Activated CD8-positive, alpha-beta T cell treated with anti-CD3 and anti-CD28 coated beads for 36 hours (primary cell): ENCODE measurements around the gene PHLDA1. TPM values are rescaled to one million over a fixed set of nuclear protein-coding genes. Genes with fewer than 3 reads are reported as not detected.

Experiments
- ATAC-seq: fragments of 200-7000 bp; cut with Tn5 transposase; one replicate; pipeline ENCODE4 v1.10.0; 2021; ENCODE audit warnings: mild to moderate bottlenecking, moderate library complexity
- CTCF ChIA-PET: fragments of 350-600 bp; sonication (Branson Sonifier 250); formaldehyde crosslinking; loops from one replicate; lab custom pipeline; 2021; ENCODE audit warnings: antibody characterized with exemption; lab: Charles Lee
- POLR2A ChIA-PET: fragments of 350-600 bp; sonication (Branson Sonifier 250); formaldehyde crosslinking; loops from one replicate; lab custom pipeline; 2021; ENCODE audit warnings: antibody characterized with exemption; lab: Charles Lee
- DNase-seq: peaks from one replicate; pipeline ENCODE4 v3.0.0-alpha.2; 2020
- H3K27ac Mint-ChIP-seq: one replicate; pipeline ENCODE4 v1.8.0; 2021; ENCODE audit warnings: mild to moderate bottlenecking, mixed read lengths
- H3K27me3 Mint-ChIP-seq: one replicate; pipeline ENCODE4 v1.8.0; 2021; ENCODE audit warnings: mixed read lengths
- H3K36me3 Mint-ChIP-seq: one replicate; pipeline ENCODE4 v1.8.0; 2021; ENCODE audit warnings: low read depth, mixed read lengths
- H3K4me1 Mint-ChIP-seq: one replicate; pipeline ENCODE4 v1.8.0; 2021; ENCODE audit warnings: low read depth, mixed read lengths
- H3K4me3 Mint-ChIP-seq: one replicate; pipeline ENCODE4 v1.8.0; 2021; ENCODE audit warnings: mild to moderate bottlenecking, moderate library complexity, mixed read lengths
- H3K9me3 Mint-ChIP-seq: one replicate; pipeline ENCODE4 v1.8.0; 2021; ENCODE audit warnings: mixed read lengths
- intact Hi-C: fragments of 100-400 bp; cut with micrococcal nuclease; formaldehyde crosslinking; loops from one replicate; pipeline ENCODE4 v1.10.0; 2022
- total RNA-seq, 2 experiments: library from RNA; stranded (reverse); gene quantifications; one replicate each; pipeline ENCODE4 v1.2.3, GENCODE V29; 2021
- TF ChIP-seq, protein P1 (sequence below): fragments of 200-600 bp; IDR thresholded peaks from one replicate; pipeline ENCODE4 v1.8.0; 2022; ENCODE audit warnings: antibody characterized with exemption, mild to moderate bottlenecking

PHLDA1 gene
- total RNA-seq, 2 experiments from 2014 or later: 33.9 to 35.0 TPM

DNA sequence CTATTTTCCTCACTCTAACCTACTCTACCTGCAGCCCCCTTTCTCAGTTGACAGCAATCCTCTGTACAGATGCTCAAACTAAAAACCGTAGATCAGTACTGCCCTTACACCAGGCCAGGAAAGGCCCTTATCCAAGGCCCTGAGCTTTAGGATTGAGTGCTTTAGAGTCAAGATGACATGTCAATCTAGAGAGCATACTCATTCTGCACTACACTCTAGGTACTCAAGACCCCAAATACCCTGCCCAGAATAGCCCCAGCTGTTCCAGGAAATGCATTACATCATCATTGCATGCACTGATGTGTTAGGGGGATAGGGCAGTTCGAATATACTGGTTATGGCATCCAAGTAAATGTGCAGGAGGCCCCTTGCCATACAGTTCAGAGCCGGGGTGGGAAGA is 3.5 kb upstream of the PHLDA1 start:
- ChIA-PET POLR2A (interaction anchor here (1.7 kb wide), 1 partner anchor 15 kb away, joined by 6 read pairs; no protein-coding TSS in a partner anchor), CTCF (interaction anchor here (0.9 to 1.1 kb wide), 2 partner anchors 524 to 551 kb away, joined by 3 read pairs; partner anchors contain the start of gene KRR1)
- H3K27ac Mint-ChIP-seq: peak overlapping the region; percentile 66
- no peaks in the 10 kb centered on the region for H3K9me3 Mint-ChIP-seq
- intact Hi-C loops: loop anchor here (10.0 kb wide), 2 partner anchors 320 to 700 kb away; partner anchors contain the start of genes CAPS2 and GLIPR1L1
- peaks cover 40% of the 10 kb centered on the region for H3K4me1 Mint-ChIP-seq
- DNase-seq (peak; percentile 31), ATAC-seq (no peak)
- H3K36me3 Mint-ChIP-seq: peaks cover 12% of the 10 kb centered on the region
- no peaks in the 10 kb centered on the region for H3K27me3 Mint-ChIP-seq
- no peak overlapping the region for H3K4me3 Mint-ChIP-seq
- TF ChIP-seq, protein P1, sequence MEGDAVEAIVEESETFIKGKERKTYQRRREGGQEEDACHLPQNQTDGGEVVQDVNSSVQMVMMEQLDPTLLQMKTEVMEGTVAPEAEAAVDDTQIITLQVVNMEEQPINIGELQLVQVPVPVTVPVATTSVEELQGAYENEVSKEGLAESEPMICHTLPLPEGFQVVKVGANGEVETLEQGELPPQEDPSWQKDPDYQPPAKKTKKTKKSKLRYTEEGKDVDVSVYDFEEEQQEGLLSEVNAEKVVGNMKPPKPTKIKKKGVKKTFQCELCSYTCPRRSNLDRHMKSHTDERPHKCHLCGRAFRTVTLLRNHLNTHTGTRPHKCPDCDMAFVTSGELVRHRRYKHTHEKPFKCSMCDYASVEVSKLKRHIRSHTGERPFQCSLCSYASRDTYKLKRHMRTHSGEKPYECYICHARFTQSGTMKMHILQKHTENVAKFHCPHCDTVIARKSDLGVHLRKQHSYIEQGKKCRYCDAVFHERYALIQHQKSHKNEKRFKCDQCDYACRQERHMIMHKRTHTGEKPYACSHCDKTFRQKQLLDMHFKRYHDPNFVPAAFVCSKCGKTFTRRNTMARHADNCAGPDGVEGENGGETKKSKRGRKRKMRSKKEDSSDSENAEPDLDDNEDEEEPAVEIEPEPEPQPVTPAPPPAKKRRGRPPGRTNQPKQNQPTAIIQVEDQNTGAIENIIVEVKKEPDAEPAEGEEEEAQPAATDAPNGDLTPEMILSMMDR: no peak

DNA sequence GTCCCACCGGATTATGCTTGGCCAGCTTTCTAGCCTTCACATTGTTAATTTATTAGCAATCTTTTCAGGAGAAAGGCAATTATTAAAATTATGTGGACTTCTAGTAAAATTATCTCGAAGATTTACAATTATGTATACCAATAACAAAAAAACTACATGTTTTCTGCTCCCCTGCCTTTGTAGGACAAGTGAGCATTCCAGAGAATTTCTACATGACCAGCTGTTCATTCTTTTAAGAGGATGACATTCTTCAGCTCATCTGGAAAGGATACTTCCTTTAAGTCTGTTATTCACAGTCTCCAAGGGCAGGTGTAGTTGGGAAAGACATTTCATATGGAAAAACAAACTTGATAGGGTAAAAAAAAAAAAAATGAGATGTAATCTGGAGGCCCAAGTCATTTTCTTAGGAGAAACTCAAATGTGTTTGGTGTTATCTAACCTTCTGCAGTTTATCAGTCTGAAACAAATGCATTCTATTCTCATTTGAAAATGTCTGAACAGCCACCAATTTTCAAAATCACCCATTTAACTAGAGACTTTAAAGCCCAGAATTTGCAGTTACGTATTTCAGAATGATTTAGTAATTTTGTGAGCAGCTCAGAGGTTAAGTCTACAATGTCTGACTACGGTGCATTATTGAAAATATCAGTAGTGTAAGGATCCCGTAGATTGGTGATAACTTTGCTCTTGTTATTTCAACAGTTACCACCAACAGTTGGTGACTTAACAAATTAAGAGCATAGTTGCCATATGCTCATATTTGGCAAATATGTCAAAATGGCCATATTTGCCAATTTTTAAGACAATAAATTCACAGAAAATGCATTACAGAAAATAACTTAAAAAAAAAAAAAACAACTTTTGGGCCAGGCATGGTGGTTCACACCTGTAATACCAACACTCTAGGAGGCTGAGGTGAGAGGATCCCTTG is 1.8 kb upstream of the PHLDA1 start:
- intact Hi-C loops: loop anchor here (5.0 to 10.0 kb wide), 4 partner anchors 216 to 699 kb away; partner anchors contain the start of genes CAPS2 and GLIPR1L1
- Mint-ChIP-seq H3K27me3 (no peaks in the 10 kb centered on the region), H3K27ac (peak overlapping the region; percentile 98), H3K4me1 (peaks cover 44% of the 10 kb centered on the region), H3K9me3 (no peaks in the 10 kb centered on the region), H3K36me3 (peaks cover 29% of the 10 kb centered on the region), H3K4me3 (peak overlapping the region; percentile 97)
- POLR2A ChIA-PET: interaction anchor here (0.6 to 6.0 kb wide), 12 partner anchors 7 to 128 kb away, joined by 3 to 75 read pairs (median 7); no protein-coding TSS in a partner anchor
- CTCF ChIA-PET: interaction anchor here (0.6 to 6.0 kb wide), 10 partner anchors 13 to 549 kb away, joined by 3 to 28 read pairs (median 11); no protein-coding TSS in a partner anchor
- ATAC-seq (no peak), DNase-seq (no peak)
- TF ChIP-seq, protein P1: no peak

DNA sequence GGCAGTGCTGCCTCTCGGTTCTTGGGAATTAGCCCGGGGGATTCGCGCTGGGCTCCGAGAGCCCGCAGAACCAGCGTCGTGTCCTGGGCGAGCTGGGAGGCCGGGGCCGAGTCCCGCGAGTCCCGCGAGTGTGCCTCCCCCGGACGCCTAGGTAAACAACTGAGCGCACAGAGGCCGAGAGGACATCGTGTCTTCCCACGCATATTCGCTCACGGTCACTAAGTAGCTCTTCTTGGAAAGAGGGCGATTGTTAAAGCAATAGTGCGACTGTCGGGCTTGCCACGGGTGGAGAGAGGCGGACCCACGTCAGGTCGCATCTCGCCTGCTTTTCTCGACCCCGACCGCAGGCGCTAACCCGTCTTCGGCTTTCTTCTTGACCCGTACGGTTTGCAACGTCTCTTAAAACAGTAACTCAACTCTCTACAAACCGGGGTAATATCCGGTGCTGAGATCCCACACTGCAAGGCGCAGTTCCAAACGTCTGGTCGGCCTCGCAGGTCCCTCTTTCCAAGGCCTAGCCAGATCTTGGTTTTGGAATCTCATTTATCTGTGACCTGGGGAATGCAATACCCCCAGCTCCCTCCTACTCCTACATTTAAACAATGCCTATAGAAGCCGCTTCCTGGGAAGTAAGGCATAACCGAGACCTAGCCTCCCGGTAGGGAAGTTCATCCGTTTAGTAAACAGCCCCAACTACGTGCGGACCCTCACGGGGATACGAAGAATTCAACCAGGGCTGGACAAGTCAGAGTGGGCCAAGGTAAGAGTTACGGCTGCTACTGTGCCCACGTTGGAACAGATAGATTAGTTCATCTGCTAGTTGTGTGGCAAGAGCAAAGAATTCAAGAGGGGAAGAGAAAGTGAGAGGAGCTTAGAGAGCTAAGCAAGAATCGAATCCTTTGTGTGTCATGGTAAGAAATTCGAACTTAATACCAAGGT is 736 bp upstream of the PHLDA1 start:
- TF ChIP-seq, protein P1: no peak
- Mint-ChIP-seq H3K36me3 (peaks cover 36% of the 10 kb centered on the region), H3K27ac (peak overlapping the region; percentile 98), H3K9me3 (no peaks in the 10 kb centered on the region), H3K4me3 (peak overlapping the region; percentile 97), H3K4me1 (peaks cover 39% of the 10 kb centered on the region), H3K27me3 (no peaks in the 10 kb centered on the region)
- ATAC-seq: peak; percentile 10
- DNase-seq: peak; percentile 67
- ChIA-PET CTCF (interaction anchor here (0.6 to 6.0 kb wide), 31 partner anchors 8 to 553 kb away, joined by 3 to 28 read pairs (median 5); partner anchors contain the start of gene KRR1), POLR2A (interaction anchor here (0.5 to 6.0 kb wide), 31 partner anchors 8 to 553 kb away, joined by 3 to 75 read pairs (median 5); partner anchors contain the start of gene KRR1)
- intact Hi-C loops: loop anchor here (5.0 to 10.0 kb wide), 4 partner anchors 215 to 698 kb away; partner anchors contain the start of genes CAPS2 and GLIPR1L1

DNA sequence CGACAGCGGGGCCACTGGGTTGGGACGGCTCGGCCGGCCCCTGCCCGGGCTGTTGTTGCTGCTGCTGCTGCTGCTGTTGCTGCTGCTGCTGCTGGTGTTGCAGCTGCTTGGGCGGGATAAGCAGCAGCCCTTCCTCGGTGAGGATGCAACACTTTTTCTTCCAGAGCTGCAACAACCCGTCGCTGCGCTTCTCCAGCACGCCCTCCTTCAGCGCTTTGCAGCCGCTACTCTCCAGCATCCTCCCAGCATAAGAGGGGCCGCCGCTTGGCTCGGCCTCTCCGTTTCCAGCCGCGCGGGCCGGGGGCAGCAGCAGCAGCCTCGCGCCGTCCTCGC is 529 bp downstream of the PHLDA1 start:
- ChIA-PET CTCF (interaction anchor here (1.0 to 6.0 kb wide), 24 partner anchors 9 to 547 kb away, joined by 3 to 28 read pairs (median 6); partner anchors contain the start of gene KRR1), POLR2A (interaction anchor here (0.6 to 6.0 kb wide), 28 partner anchors 10 to 552 kb away, joined by 3 to 75 read pairs (median 5); partner anchors contain the start of gene KRR1)
- DNase-seq: no peak
- Mint-ChIP-seq H3K4me1 (peaks cover 44% of the 10 kb centered on the region), H3K27me3 (no peaks in the 10 kb centered on the region), H3K27ac (peak overlapping the region; percentile 98), H3K9me3 (no peaks in the 10 kb centered on the region), H3K36me3 (peaks cover 48% of the 10 kb centered on the region), H3K4me3 (peak overlapping the region; percentile 97)
- TF ChIP-seq, protein P1: no peak
- ATAC-seq: no peak
- intact Hi-C loops: loop anchor here (2.0 to 10.0 kb wide), 5 partner anchors 52 to 696 kb away; partner anchors contain the start of genes CAPS2 and GLIPR1L1
